Measurements from ENCODE around the gene TMEM272. TPM values are rescaled to one million over a fixed set of nuclear protein-coding genes. Genes with fewer than 3 reads are reported as not detected.

Gene TMEM272
- total and polyA plus RNA-seq, 2 donors (not counting 3 experiments of a cell fraction or from before 2014, with no cell fraction given), result not detected

DNA sequence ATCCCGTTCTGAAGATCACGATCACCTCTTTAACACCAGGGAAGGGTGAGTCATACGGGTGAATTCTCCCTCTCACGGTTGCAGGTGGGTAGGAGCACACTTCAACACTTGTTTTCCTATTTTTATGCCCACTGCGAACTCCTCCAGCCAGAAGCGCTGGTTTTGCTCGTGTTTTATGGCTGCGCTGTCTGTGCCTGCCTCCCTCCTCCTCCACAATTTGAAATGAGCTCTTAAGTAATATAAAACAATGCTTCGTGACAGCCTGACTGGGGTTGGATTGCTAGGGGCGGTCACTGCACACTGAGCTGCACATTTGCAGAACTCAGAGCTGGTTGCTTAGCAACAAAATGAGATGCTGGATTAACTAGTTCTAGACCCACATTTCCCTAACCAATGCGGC is 29.7 kb upstream of the TMEM272 start:
- ChIA-PET POLR2A (no interaction called here), CTCF (interaction anchor here (1.5 kb wide), 1 partner anchor 30 kb away, joined by 5 read pairs; the partner anchor contains the start of gene TMEM272)
- Histone ChIP-seq H3K9me3 (replicated peaks; ENCODE audit: control insufficient read depth, insufficient read depth, low read length) (no peaks in the 10 kb centered on the region), H3K27me3 (ENCODE audit: control insufficient read depth in 2 of 2, insufficient read depth in 2 of 2, low read length in 2 of 2) (peaks cover 6 to 16% of the 10 kb centered on the region in 2 experiments), H3K4me1 (ENCODE audit: control insufficient read depth, extremely low read depth, insufficient read depth, low read length) (no peaks in the 10 kb centered on the region), H3K9me1 (replicated peaks; ENCODE audit: control insufficient read depth, extremely low read depth, insufficient read depth, low read length) (no peaks in the 10 kb centered on the region), H3K9ac (replicated peaks; ENCODE audit: extremely low read depth, insufficient read depth, low read length) (no peak overlapping the region), H4K20me1 (replicated peaks; ENCODE audit: control insufficient read depth, extremely low read depth, insufficient read depth, low read length) (no peaks in the 10 kb centered on the region), H2AFZ (ENCODE audit: low read depth, low read length) (no peak overlapping the region), H3K79me2 (ENCODE audit: control insufficient read depth, insufficient read depth, low read length) (no peaks in the 10 kb centered on the region), H3K4me3 (replicated peaks in 1 of 3; ENCODE audit: insufficient read depth in 1 of 3, low read depth in 1 of 3, low read length in 3 of 3) (no peak overlapping the region), H3K4me2 (ENCODE audit: insufficient read depth, low read length) (no peak overlapping the region), H3K27ac (ENCODE audit: insufficient read depth, low read depth, low read length) (no peak overlapping the region), H3K36me3 (ENCODE audit: control insufficient read depth in 2 of 2, extremely low read depth in 1 of 2, insufficient read depth in 2 of 2, low read length in 2 of 2) (no peaks in the 10 kb centered on the region)
- no peak for DNase-seq (ENCODE audit: low read depth, low spot score)
- BruUV-seq (replicated peaks), result no TSS peak
- FAIRE-seq, result no peak
- TF ChIP-seq POLR2AphosphoS5 (IDR thresholded peaks at IDR 0.05; ENCODE audit: insufficient read depth, low read depth, low read length) (no peak), MYC (IDR thresholded peaks at IDR 0.05; ENCODE audit: low read depth, low read length) (no peak), GATA2 (IDR thresholded peaks at IDR 0.05; ENCODE audit: insufficient read depth, insufficient read length, low read depth, low read length) (no peak), EZH2 (IDR thresholded peaks at IDR 0.05; ENCODE audit: borderline replicate concordance, low read depth, low read length, severe bottlenecking) (no peak), JUN (IDR thresholded peaks at IDR 0.05; ENCODE audit: borderline replicate concordance, insufficient read depth, insufficient read length, low read depth) (no peak), FOS (IDR thresholded peaks at IDR 0.05; ENCODE audit: borderline replicate concordance, insufficient read depth, low read length) (no peak), POLR2A (IDR thresholded peaks at IDR 0.05; ENCODE audit: low read depth, low read length) (no peak)
- TF ChIP-seq, protein P1, sequence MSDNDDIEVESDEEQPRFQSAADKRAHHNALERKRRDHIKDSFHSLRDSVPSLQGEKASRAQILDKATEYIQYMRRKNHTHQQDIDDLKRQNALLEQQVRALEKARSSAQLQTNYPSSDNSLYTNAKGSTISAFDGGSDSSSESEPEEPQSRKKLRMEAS (IDR thresholded peaks at IDR 0.05; ENCODE audit: insufficient read depth, insufficient read length), result no peak
- TF ChIP-seq, protein P2, sequence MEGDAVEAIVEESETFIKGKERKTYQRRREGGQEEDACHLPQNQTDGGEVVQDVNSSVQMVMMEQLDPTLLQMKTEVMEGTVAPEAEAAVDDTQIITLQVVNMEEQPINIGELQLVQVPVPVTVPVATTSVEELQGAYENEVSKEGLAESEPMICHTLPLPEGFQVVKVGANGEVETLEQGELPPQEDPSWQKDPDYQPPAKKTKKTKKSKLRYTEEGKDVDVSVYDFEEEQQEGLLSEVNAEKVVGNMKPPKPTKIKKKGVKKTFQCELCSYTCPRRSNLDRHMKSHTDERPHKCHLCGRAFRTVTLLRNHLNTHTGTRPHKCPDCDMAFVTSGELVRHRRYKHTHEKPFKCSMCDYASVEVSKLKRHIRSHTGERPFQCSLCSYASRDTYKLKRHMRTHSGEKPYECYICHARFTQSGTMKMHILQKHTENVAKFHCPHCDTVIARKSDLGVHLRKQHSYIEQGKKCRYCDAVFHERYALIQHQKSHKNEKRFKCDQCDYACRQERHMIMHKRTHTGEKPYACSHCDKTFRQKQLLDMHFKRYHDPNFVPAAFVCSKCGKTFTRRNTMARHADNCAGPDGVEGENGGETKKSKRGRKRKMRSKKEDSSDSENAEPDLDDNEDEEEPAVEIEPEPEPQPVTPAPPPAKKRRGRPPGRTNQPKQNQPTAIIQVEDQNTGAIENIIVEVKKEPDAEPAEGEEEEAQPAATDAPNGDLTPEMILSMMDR (IDR thresholded peaks at IDR 0.05; ENCODE audit: extremely low read depth in 1 of 2, insufficient read depth in 1 of 2, low read depth in 1 of 2, low read length in 2 of 2), result no peak
- intact Hi-C loops (cut with micrococcal nuclease), result no loop called here
- dilution Hi-C loops (cut with MboI; ENCODE audit: extremely low pct_ligation_motif_present, low sequenced_read_pairs), result no loop called here

All from endothelial cell of umbilical vein (primary cell).